ENCODE data around the gene DNAJC11.

The DNAJC11 gene

GRCh38 chr1:6613361-6614018, 88.1 kb downstream of the DNAJC11 start, which contains the start of gene PHF13:
Gene PHF13 (plus strand): TSS chr1:6613731. CDS start chr1:6614067, 336 bp downstream.
- no peaks in the 10 kb centered on the region for H3K36me3 ChIP-seq
- H3K9me3 ChIP-seq: no peaks in the 10 kb centered on the region
- H3K27me3 ChIP-seq: peaks cover 21% of the 10 kb centered on the region
- TF ChIP-seq, protein P1, sequence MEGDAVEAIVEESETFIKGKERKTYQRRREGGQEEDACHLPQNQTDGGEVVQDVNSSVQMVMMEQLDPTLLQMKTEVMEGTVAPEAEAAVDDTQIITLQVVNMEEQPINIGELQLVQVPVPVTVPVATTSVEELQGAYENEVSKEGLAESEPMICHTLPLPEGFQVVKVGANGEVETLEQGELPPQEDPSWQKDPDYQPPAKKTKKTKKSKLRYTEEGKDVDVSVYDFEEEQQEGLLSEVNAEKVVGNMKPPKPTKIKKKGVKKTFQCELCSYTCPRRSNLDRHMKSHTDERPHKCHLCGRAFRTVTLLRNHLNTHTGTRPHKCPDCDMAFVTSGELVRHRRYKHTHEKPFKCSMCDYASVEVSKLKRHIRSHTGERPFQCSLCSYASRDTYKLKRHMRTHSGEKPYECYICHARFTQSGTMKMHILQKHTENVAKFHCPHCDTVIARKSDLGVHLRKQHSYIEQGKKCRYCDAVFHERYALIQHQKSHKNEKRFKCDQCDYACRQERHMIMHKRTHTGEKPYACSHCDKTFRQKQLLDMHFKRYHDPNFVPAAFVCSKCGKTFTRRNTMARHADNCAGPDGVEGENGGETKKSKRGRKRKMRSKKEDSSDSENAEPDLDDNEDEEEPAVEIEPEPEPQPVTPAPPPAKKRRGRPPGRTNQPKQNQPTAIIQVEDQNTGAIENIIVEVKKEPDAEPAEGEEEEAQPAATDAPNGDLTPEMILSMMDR (IDR thresholded peaks at IDR 0.05): peak; percentile 33
- peak within 1 kb of the TSS; percentile 78 to 97 for H3K4me3 ChIP-seq (ENCODE audit: low read depth in 1 of 2, low read length in 1 of 2)
- H3K27ac ChIP-seq: peak within 1 kb of the TSS; percentile 94
- H3K4me1 ChIP-seq (ENCODE audit: control insufficient read depth in 1 of 2, insufficient read depth in 1 of 2, low read depth in 1 of 2, low read length in 1 of 2): peaks cover 17 to 22% of the 10 kb centered on the region in 2 experiments

GRCh38 chr1:6612641-6613360, 88.8 kb downstream of the DNAJC11 start:
- Histone ChIP-seq H3K36me3 (no peaks in the 10 kb centered on the region), H3K27me3 (peaks cover 21% of the 10 kb centered on the region), H3K27ac (peak overlapping the region; percentile 94), H3K9me3 (no peaks in the 10 kb centered on the region), H3K4me3 (ENCODE audit: low read depth in 1 of 2, low read length in 1 of 2) (peak overlapping the region; percentile 78 to 97), H3K4me1 (ENCODE audit: control insufficient read depth in 1 of 2, insufficient read depth in 1 of 2, low read depth in 1 of 2, low read length in 1 of 2) (peaks cover 17 to 22% of the 10 kb centered on the region in 2 experiments)
- TF ChIP-seq, protein P1 (IDR thresholded peaks at IDR 0.05): no peak

DNA sequence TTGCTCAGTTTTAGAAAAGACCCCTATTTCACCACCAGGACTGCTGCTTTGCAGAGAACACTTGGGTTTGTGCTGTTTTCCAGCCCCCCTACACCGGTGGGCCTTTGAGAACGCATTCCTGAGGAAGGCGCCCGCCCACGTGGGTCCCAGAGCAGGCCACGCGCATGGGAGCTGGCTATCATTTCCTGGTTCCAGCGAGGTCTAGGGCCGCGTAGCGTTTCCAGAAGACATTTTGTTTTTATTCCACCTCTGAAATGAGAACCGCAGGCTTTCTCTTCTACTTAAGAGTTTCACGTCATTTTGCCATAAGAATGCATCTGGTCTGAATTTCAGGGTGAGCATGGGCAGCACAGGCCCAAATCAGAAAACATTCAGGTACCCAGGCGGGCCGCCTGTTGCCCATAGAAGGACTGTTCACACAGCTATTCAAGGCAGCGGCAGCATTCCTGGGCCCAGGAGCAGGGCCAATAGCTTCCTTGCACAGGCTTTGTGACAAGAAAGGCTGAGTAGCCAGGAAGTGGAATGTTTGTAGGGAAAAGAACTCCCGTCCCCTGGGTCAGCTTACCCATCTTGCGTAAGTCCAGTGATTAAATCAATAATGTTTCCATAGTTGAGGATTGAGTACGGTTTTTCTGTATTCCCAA, 97.6 kb downstream of the DNAJC11 start:
- peak overlapping the region; percentile 98 to 100 for H3K4me3 ChIP-seq (ENCODE audit: low read depth in 1 of 2, low read length in 1 of 2)
- no peaks in the 10 kb centered on the region for H3K9me3 ChIP-seq
- H3K27me3 ChIP-seq: no peaks in the 10 kb centered on the region
- TF ChIP-seq, protein P1 (IDR thresholded peaks at IDR 0.05): no peak
- H3K4me1 ChIP-seq (ENCODE audit: control insufficient read depth in 1 of 2, insufficient read depth in 1 of 2, low read depth in 1 of 2, low read length in 1 of 2): peaks cover 16 to 38% of the 10 kb centered on the region in 2 experiments
- peak overlapping the region; percentile 94 for H3K27ac ChIP-seq
- H3K36me3 ChIP-seq: peaks cover 2% of the 10 kb centered on the region

DNA sequence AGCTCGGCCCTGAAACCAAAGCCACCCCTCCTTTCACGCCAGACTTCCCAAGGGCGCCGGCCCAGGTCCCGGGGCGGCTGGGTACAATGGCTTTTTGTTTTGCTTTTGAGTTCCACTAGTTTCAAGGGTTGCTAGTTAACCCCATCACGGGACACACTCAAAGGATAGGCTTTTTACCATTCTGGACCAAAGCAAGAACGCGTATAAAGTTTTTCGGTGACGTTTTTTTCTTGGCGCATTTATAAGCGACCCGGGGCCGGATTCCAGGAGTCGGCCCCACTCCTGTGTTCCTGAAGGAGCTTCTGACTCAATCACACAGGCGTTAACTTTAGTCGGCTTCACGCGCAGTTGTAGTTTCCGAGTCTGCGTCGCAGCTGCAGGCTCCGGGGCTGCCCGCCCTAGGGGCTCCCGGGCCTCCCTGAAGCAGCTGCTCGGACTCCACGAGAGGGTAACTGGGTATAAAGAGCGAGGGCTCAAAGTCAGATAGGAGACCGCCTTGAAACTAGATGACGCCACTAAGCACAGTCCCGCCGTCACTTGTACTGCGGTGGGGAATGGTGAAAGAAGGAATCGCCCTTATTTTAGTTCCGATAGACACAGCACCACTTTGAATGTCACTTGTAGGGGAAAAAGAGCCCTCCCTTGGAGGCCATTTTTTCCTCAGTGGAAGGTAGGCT, 98.2 kb downstream of the DNAJC11 start:
- Histone ChIP-seq H3K4me1 (ENCODE audit: control insufficient read depth in 1 of 2, insufficient read depth in 1 of 2, low read depth in 1 of 2, low read length in 1 of 2) (peaks cover 21 to 44% of the 10 kb centered on the region in 2 experiments), H3K4me3 (ENCODE audit: low read depth in 1 of 2, low read length in 1 of 2) (peak overlapping the region; percentile 98 to 100), H3K36me3 (peaks cover 9% of the 10 kb centered on the region), H3K27ac (peak overlapping the region; percentile 94), H3K27me3 (no peaks in the 10 kb centered on the region), H3K9me3 (no peaks in the 10 kb centered on the region)
- TF ChIP-seq, protein P1 (IDR thresholded peaks at IDR 0.05): no peak

GRCh38 chr1:6602669-6603237, 98.9 kb downstream of the DNAJC11 start, which contains the start of gene KLHL21:
Gene KLHL21 (minus strand): TSS chr1:6602869. CDS start chr1:6602817, 52 bp downstream.
- Histone ChIP-seq H3K27ac (peak within 1 kb of the TSS; percentile 94), H3K36me3 (peaks cover 15% of the 10 kb centered on the region), H3K9me3 (no peaks in the 10 kb centered on the region), H3K4me1 (ENCODE audit: control insufficient read depth in 1 of 2, insufficient read depth in 1 of 2, low read depth in 1 of 2, low read length in 1 of 2) (peaks cover 28 to 50% of the 10 kb centered on the region in 2 experiments), H3K27me3 (no peaks in the 10 kb centered on the region), H3K4me3 (ENCODE audit: low read depth in 1 of 2, low read length in 1 of 2) (peak within 1 kb of the TSS; percentile 98 to 100)
- TF ChIP-seq, protein P1 (IDR thresholded peaks at IDR 0.05): peak; percentile 29
